Stimulated activated CD4-positive, alpha-beta T cell treated with anti-CD3 and anti-CD28 coated beads, TNF-alpha, amount 100 ng/mL, for 1 hour (primary cell): Measurements from ENCODE around the gene THUMPD2.
"Not testable (repeated sequence)": the region's sequence is repeated elsewhere in the genome, so short reads cannot be mapped to it uniquely, and the experiment has no call there.

ENCODE experiments used
- DNase-seq, 3 donors: peaks; one replicate each; pipeline ENCODE4 v3.0.0-alpha.2; 2020; ENCODE audit warnings: low read depth in 3 of 3, low spot score in 1 of 3

THUMPD2 gene

DNA sequence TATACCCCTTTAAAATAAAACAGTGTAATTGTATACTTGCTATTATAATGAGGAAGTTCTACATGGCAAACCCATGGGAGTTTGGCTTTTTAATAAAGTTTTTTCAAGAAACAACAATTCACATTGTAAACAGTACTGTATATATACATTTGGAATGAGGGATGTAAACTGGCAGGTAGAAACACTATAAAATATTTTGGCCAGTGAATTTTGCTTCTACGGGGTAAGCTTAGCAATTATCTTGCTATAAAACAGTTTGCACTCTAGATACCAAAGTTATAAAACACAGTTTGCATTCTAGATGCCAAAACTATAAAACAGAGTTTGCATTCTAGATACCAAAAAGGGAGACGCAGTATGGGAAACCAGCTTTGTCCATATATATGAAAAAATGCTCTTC is 16.6 kb downstream of the THUMPD2 start:
- no peak for DNase-seq

DNA sequence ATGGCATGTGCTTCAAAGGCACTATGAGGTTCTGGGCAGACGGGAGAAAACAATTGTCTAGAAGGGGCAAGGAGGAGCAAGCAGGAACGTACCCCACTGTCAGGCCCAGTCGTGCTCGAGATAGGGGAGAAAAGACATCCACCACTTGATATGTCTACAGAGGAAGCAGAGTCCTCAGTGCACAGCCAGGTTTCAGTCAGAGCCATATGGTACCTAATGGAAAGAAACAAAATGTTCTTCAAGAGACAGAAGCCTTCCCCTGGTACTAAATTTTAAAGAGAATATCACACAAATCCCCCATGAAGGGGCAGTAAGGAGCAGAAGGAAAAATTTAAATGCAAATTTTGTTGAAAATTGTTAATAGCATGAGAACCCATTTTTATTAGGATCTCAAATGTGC is 21.9 kb downstream of the THUMPD2 start:
- DNase-seq, result no peak

DNA sequence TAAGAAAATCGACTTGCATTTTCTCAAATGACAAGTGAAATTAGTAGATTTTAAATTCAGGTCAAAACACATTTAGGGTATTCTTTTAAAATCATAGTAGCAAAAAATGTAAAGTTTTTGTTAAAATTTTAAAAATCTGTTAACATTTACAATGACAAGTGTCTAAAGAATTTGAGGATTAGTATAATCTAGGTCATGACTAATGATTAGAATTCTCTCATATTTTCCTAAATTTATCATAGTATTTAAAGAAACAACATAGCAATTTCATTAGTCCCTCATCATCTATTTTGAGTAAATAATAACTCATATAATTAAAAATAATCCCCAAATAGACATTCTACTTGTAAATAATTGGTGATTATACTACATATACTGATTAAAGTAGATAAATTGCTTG is 23.6 kb downstream of the THUMPD2 start:
- no peak for DNase-seq

DNA sequence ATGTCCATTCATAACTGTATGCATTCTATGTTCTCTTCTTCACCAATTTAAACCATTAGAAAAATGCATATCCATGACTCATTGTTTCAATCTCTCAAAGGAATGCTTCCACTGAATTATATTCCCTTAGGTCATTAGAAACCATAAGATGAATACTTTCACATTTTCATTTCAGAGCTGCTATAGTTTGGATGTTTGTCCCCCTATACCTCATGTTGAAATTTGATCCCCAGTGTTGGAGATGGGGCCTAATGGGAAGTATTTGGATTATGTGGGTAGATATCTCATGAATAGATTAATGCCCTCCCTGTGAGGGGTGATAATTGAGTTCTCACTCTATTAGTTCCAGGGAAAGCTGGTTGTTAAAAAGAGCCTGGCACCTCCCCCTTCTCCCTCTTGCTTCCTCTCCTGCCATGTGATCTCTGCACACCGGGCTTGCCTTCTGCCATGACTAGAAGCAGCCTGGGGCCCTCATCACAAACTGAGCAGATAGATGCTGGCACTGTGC is 35.7 kb downstream of the THUMPD2 start:
- DNase-seq, result no peak

DNA sequence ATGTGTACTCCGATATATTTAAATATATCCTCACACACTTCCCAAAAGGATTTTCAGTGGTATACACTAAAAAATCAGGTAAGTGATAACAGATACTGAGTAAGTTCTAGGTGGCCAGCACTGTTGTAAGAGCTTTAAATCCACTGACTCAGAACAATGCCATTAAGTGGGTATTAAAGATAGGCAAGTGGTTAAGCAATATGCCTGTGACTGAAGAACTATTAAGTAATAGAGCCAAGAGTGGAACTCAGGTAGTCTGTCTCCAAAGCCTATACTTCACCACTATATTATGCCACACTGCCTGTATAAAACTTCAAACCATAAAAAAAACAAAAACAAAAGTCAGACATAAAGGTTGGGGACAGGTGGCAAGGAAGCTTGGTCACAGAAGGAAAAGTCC is 37.2 kb downstream of the THUMPD2 start:
- no peak for DNase-seq

DNA sequence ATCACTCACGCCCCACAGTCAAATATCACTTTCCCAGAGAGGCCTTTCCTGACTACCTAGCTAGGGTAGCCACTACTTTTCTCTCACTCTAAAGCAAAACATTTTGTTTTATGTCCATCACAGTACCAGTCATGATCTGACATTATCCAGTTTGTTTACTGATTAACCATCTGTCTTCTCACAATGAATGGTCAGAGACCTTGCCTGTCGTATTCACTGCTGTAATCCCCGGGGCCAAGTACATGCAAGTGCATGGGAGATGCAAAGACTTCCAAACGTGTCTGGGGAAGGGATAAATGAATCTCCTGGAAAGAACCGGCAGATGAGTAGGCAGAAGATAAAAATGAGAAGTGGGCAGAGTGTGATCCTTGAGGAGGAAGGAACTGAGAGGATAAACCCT is 39.7 kb downstream of the THUMPD2 start:
- DNase-seq, result no peak

DNA sequence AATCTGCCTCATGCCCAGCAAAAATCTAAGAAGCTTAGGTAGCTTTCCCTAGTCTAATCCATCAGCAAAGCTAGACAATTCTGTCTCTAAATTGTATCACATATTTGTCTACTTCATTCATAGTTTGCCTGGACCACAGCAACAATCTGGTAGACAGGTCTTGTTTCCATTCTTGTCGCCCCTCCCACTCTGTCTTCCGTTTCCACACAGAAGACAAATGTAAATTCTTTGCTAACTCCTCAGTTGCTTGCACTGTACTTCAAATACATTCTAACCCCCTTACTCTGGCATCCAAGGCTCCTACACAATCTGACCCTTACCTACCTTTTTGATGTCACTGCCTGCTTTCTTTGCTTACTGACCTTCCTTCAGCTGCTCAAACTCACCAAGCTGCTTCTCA is 40.1 kb downstream of the THUMPD2 start:
- DNase-seq, result no peak

DNA sequence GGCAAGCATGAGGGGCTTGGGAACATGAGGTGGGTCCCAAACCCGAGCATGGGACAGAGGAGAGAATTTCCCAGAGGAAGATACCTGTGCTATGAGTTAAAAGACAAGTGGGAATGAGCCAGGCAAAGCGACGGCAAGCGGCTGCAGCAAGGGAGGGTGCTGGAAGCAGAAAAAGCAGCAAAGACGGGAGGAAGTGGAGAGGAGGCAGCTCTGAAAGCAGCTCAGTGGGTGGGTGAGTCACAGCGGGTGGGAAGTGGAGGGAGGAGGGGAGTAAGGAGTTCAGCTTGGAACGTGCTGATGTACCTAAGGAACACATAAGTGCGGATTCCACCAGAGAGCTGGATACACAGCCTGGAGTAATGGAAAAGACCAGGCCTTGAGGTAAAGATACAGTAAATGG is 41.4 kb downstream of the THUMPD2 start:
- no peak for DNase-seq

DNA sequence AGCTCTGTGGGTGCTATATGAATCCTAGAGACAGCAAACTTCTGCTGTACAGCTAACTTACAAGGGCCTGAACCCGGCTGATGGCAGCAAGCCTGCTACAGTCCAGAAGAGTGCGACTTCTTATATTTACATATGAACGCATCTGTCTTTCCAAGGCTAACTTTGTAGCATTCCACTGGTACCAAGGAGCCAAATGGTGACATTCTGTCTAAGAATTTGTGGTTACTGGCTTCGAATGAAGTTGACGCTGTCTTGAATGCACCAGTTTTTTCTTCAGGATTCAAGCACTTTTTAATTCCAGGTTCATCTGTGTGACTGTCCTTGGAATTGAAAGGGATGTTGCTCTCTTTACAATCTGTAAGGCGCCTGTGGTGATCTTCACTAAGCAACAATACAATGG is 42.4 kb downstream of the THUMPD2 start:
- no peak for DNase-seq

DNA sequence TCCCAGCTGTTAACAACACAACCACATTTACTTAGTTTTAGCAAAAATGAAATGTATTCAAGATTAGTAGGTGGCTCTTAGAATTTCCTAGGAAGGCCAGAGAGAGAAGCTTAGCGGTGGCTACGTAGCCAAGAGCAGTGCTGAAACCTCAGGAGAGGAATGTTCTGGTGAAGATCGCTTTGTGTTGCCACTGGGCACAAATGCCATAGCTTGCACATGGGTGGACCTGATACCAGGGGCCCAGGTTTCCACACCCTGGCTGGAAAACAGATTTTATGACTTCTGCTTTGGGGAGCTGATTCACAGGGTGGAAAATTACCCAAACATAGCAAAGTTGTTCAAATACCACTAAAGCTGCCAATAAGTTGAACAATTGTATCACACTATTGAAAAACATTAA is 43.4 kb downstream of the THUMPD2 start:
- DNase-seq, result no peak

DNA sequence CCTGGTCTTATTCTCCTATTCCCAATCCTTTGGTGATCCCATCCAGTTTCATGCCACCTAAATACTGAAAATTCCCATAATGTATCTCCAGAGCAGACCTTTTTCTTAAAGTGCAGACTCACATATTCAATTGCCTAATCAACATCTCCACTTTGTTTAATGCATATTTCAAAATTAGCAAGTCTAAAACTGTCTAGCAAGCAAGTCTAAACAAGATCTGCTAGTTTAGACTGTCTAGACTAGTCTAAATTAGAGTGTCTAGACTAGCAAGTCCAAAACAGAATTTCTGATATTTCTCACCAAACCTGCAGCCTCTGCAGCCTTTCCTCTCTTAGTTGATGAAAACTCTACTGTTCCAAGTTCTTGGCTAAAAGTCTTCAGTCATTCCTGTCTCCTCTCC is 44.6 kb downstream of the THUMPD2 start:
- no peak for DNase-seq

DNA sequence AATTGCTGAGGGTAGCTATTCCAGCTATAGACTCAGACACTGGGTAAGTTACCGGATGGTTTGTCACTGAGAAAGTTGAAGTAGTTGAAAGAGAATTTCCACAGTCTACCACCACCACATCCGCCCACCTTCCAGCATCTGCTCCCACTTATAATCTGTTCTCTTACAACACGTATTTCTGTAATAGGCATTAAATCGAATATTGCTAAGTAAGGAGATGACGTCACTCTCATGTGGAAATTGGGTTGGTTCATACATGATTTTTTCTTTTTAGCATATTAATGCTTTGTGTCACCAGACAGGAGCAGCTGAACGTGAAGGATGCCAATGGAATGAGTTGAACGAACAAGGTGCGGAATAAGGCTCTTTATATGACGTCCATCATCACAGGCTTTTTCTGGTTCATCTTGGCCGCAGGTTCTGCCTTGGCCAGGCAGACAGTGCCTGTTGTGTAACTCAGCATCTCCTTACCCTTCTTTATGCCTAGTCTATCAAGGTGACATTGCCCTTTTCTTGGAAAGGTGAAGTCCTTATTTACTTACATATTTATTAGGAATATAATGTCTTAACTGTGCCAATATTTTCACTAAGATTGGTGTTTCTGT is 45.9 kb downstream of the THUMPD2 start:
- DNase-seq, result no peak

DNA sequence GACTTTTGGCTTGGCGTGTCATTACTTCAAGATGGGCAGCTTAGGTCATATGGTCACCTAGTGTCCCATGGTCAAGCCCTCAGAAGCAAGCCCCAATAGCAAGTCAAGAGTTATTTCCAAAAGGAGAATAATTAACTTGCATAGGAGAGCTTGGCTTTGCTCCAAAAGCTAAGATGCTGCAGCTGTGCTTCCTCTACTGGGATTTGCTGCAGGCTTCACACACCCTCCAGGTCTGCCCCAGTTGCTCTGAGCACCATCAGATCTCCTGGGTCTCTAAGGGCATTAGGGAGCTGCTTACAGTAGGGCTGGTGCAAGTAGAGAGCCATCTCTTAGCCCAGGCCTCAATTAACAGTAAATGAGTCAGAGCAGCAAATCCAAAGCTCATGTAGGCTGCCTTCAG is 46.6 kb downstream of the THUMPD2 start:
- DNase-seq, result no peak

DNA sequence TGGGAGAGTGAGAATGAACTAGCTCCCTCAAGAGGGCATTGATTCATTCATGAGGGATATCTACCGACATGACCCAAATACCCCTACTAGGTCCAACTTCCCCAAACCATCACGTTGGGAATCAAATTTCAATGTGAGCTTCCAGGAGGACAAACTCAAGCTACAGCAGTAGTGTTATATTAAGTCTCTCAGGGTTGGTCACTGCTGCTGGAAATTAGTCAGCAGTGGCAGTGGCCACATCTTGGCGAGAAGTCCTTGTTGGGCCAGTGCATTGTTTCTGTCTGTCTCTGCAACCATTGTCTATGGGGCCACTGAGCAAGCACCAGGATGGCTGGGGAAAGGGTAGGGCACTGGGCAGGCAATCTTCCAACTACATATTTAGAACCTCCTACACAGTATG is 47.5 kb downstream of the THUMPD2 start:
- DNase-seq, result no peak

DNA sequence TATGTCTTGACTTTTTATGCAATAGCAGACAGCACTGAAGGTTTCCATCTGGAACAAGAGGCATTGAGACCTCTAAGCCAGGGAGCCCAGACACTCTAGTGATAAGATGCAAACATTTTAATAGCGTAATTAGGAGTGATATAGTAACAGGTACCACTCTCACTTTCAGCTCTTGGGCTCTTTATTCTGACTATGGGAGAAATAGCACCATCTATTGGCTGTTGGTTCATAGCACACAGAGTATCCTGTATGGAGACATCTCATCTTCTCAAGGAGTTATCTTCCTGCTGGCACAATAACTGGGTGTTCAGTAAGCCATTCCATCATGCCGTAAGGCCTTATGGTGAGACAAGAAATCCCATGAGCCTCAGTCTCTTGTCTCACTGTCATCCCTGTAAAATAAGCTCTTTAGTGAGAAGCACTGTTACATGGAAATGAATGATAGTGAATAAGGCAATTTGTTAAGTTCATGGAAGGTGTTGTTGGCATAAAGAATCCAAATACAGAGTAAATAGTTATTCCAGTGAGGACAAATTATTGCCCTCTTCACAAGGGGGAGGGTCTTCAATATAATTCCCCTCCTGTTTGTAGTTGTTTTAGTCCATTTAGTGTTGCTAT is 48.3 kb downstream of the THUMPD2 start:
- no peak for DNase-seq

DNA sequence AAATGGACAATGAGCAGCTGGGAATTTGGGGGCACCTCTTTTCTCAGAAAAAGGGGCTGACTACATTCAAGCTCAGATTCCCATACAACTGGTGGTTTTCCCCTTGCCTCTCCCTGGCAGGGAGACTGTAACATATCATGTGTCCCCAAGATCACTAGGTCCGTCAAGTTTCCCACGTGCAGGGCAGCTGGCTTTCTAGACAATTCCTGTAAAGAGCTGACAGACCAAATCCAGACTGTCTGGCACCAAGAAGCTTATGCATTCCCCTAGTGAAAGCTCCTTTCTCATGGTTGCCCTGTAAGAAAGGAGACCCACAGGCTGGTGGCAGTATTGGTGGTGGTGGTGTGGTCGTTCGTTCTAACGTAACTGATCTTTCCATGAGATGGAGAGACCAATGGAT is 48.8 kb downstream of the THUMPD2 start:
- no peak for DNase-seq

DNA sequence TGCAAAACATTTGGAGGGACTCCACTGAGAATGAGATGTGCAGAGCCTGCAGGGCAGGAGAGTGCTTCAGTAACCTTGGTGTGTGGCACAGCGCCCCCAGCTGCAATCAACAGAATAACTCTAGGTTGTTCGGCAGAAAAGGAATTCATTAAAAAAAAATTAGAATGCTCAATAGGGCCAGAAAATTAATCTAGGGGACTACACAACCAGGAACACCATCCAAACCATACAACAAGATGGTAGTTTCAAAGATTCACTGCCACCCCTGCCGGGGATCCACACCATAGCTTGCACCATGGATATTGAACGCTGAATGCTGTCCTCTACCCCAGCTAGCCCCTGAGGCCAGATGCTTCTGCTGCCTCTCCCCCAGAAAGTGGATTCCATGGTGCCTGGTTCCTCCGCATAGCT is 50.1 kb downstream of the THUMPD2 start:
- no peak for DNase-seq

DNA sequence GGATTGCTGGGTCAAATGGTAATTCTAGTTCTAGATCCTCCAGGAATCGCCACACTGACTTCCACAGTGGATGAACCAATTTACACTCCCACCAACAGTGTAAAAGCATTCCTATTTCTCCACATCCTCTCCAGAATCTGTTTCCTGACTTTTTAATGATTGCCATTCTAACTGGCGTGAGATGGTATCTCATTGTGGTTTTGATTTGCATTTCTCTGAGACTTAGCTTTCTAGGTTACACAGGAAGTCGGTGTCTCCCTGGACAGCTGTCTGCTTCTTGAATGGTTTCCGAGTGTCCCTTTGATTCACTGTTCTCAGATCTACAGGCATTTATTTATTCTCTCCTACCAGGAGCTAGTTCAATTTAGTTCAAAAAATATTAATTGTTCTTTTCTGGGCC is 51.0 kb downstream of the THUMPD2 start:
- DNase-seq, result not testable (repeated sequence)

DNA sequence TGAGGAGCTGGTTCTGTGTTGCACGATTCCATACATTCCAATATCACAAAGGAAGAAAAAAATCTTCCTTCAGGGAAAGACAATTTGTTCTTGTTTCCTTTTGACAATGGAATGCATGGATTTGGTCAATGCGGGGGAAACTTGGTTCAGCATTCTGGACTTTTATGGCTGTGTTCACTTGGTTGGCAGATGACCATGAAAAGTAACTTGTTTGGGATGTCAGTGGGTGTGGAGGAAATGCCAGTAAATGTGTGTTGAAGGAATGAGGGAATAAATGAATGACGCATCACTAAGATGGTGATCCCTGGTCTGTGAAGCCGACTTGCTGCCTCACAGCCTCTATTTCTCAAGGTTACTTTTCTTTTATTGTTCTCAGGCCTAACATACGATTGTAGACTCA is 53.7 kb downstream of the THUMPD2 start:
- no peak for DNase-seq

DNA sequence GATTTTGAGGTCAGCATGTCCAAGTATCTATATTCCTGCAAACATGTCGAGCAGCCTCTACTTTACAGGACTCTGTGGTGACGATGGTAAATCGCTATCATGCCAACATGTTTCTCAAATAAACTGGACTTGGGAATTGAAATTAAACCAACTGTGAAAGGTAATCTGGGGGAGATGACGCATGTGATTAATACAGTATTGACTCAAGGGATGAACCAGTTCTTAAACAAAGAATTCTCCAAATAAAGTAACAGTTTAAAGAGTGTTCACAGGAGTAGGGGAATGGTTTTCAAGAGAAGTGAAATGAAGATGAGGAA is 54.3 kb downstream of the THUMPD2 start:
- DNase-seq, result no peak

DNA sequence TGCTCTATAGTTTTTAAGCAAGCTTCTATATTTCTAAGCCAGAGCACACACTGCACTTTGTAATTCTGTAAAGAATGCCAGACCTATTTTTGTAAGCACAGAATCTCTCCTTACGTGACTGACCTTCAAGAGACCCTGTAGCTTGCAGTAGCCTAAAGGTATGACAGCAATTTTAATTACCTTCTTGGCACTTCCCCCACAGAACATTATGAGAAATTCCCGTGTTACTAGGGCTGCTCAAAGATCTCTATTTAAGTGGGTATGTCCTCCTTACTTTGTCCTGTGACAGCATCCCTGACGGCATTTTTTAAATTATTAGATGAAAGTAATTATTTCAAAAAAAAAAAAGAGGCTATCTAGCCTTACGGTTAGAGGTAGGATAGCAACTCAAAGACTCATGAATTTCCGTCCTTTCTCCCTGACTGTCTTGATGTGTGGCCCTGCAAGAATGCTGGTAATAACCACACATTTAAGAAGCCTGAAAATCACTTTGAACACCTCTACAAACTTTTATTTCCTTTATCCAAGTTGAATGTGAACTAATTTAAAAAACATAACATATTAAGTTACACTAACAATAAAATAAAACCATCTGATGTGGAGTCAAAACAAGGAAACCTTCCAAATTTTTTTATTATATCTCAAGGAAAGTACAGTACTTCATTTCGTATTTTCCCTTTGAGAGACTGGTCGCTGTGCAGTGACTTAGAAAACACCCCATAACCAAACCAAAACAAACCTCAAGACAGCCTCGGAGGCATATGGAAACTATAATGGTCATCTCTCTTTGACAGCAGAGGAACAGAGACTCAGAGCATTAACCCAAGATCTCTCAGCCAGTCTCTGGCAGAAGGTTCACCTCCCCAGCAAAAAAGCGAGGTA is 54.9 kb downstream of the THUMPD2 start:
- no peak for DNase-seq

DNA sequence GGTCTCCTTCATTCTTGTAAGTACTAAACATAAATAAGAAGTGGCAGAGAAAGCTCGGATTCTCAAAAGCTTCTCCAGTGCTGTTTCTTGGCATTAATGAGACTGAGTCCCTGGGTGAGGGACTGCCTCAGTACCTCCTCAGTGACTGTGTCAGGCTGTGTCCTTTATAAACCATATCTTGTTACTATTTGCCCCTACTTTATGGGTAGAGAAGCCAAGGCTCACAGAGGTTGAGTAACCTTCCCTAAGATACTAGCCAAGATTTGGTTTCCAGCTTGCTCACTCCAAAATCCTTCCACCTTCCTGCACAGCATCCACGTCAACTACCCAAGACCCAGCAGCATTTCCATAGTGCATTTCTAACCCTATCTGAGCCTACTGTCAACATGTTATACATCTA is 55.6 kb downstream of the THUMPD2 start:
- no peak for DNase-seq
